ENCODE measurements around the gene CPLX3.

GRCh38 chr15:74873036-74873755 lies 46.8 kb downstream of the CPLX3 start, which contains the start of gene SCAMP2:
- TF ChIP-seq, protein P1, sequence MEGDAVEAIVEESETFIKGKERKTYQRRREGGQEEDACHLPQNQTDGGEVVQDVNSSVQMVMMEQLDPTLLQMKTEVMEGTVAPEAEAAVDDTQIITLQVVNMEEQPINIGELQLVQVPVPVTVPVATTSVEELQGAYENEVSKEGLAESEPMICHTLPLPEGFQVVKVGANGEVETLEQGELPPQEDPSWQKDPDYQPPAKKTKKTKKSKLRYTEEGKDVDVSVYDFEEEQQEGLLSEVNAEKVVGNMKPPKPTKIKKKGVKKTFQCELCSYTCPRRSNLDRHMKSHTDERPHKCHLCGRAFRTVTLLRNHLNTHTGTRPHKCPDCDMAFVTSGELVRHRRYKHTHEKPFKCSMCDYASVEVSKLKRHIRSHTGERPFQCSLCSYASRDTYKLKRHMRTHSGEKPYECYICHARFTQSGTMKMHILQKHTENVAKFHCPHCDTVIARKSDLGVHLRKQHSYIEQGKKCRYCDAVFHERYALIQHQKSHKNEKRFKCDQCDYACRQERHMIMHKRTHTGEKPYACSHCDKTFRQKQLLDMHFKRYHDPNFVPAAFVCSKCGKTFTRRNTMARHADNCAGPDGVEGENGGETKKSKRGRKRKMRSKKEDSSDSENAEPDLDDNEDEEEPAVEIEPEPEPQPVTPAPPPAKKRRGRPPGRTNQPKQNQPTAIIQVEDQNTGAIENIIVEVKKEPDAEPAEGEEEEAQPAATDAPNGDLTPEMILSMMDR (IDR thresholded peaks at IDR 0.05) = peak in 1 of 5 experiments; percentile 39
- TF ChIP-seq EP300 (IDR thresholded peaks at IDR 0.05) = peak in 1 of 2 donors; percentile 92
